MG63 (cell line): ENCODE results near the gene KRTAP2-2. TPM values are rescaled to one million over a fixed set of nuclear protein-coding genes. Genes with fewer than 3 reads are reported as not detected.
"Not testable (repeated sequence)": the region's sequence is repeated elsewhere in the genome, so short reads cannot be mapped to it uniquely, and the experiment has no call there.

Experiments
- DNase-seq: peaks from one replicate; pipeline ENCODE4 v3.0.0-alpha.2; 2020
- H3K27me3 ChIP-seq: fragments of 250-450 bp; sonication (Bioruptor Pico); 2 replicates; pipeline ENCODE4 v1.5.1; 2020; ENCODE audit warnings: mild to moderate bottlenecking, moderate library complexity
- H3K36me3 ChIP-seq: fragments of 250-450 bp; sonication (Bioruptor Pico); 2 replicates; pipeline ENCODE4 v1.5.1; 2020; ENCODE audit warnings: mild to moderate bottlenecking, moderate library complexity
- H3K4me3 ChIP-seq: fragments of 250-450 bp; sonication (Bioruptor Pico); 2 replicates; pipeline ENCODE4 v1.5.1; 2020; ENCODE audit warnings: mild to moderate bottlenecking, moderate library complexity
- H3K9me3 ChIP-seq: fragments of 250-450 bp; sonication (Bioruptor Pico); 2 replicates; pipeline ENCODE4 v1.5.1; 2020; ENCODE audit warnings: mild to moderate bottlenecking, moderate library complexity
- total RNA-seq: library from RNA; depleted of rRNA; stranded (reverse); fragments of >200 nt; shearing (Covaris generic); gene quantifications from 2 replicates; pipeline ENCODE4 v1.2.3, GENCODE V29; 2014; ENCODE audit warnings: low replicate concordance; rRNA removed

The KRTAP2-2 gene
- not detected in 2 replicates for total RNA-seq

- H3K9me3 ChIP-seq, H3K4me3 ChIP-seq, DNase-seq, H3K36me3 ChIP-seq, H3K27me3 ChIP-seq: not testable (repeated sequence)
Observed at GRCh38 chr17:41055130-41055529, at the start of gene KRTAP2-2. Gene KRTAP2-2 (minus strand): TSS chr17:41055230. CDS start chr17:41055211, 19 bp downstream.

- H3K4me3 ChIP-seq, H3K9me3 ChIP-seq, H3K36me3 ChIP-seq, DNase-seq, H3K27me3 ChIP-seq: not testable (repeated sequence)
Observed at GRCh38 chr17:41104386-41105038, 49.5 kb upstream of the KRTAP2-2 start.

GRCh38 chr17:41103896-41104295, 48.9 kb upstream of the KRTAP2-2 start:
- H3K27me3 ChIP-seq: no peaks in the 10 kb centered on the region
- no peak overlapping the region for H3K4me3 ChIP-seq
- no peak for DNase-seq
- H3K36me3 ChIP-seq: no peaks in the 10 kb centered on the region
- H3K9me3 ChIP-seq: peaks cover 6% of the 10 kb centered on the region

GRCh38 chr17:41101586-41102259, 46.7 kb upstream of the KRTAP2-2 start, which contains the start of gene KRTAP4-16:
Gene KRTAP4-16 (minus strand): TSS chr17:41102209. CDS start chr17:41102209, 0 bp downstream.
- Histone ChIP-seq H3K36me3 (no peaks in the 10 kb centered on the region), H3K27me3 (no peaks in the 10 kb centered on the region), H3K4me3 (no peak within 1 kb of the TSS), H3K9me3 (no peaks in the 10 kb centered on the region; the same call in none of the 2 replicates)
- no peak for DNase-seq

- H3K9me3 ChIP-seq, H3K4me3 ChIP-seq, H3K27me3 ChIP-seq, H3K36me3 ChIP-seq: not testable (repeated sequence)
- DNase-seq: peak; percentile 66
Observed at GRCh38 chr17:41099682-41100480, 44.9 kb upstream of the KRTAP2-2 start.

- Histone ChIP-seq H3K27me3 (no peaks in the 10 kb centered on the region), H3K36me3 (no peaks in the 10 kb centered on the region), H3K4me3 (no peak overlapping the region), H3K9me3 (no peaks in the 10 kb centered on the region)
- peak; percentile 43 for DNase-seq
Observed at GRCh38 chr17:41098481-41098880, 43.5 kb upstream of the KRTAP2-2 start.

GRCh38 chr17:41098042-41098441, 43.0 kb upstream of the KRTAP2-2 start, which contains the start of gene KRTAP4-8:
Gene KRTAP4-8 (minus strand): TSS chr17:41098142. CDS start chr17:41098084, 58 bp downstream.
- Histone ChIP-seq H3K9me3 (peaks cover 3% of the 10 kb centered on the region), H3K4me3 (no peak within 1 kb of the TSS), H3K36me3 (no peaks in the 10 kb centered on the region), H3K27me3 (no peaks in the 10 kb centered on the region)
- no peak for DNase-seq

- Histone ChIP-seq H3K27me3 (no peaks in the 10 kb centered on the region), H3K9me3 (peaks cover 6% of the 10 kb centered on the region), H3K36me3 (no peaks in the 10 kb centered on the region), H3K4me3 (no peak overlapping the region)
- no peak for DNase-seq
Observed at GRCh38 chr17:41096055-41096454, 41.0 kb upstream of the KRTAP2-2 start.

GRCh38 chr17:41088760-41089352, 33.8 kb upstream of the KRTAP2-2 start:
- H3K9me3 ChIP-seq, H3K36me3 ChIP-seq: not testable (repeated sequence)

GRCh38 chr17:41084100-41084856, 29.2 kb upstream of the KRTAP2-2 start, which contains the start of gene KRTAP4-7:
Gene KRTAP4-7 (plus strand): TSS chr17:41084150. CDS start chr17:41084207, 57 bp downstream.
- not testable (repeated sequence) for DNase-seq, H3K36me3 ChIP-seq, H3K27me3 ChIP-seq, H3K4me3 ChIP-seq, H3K9me3 ChIP-seq

More at GRCh38 chr17:41088760-41089352, 33.8 kb upstream of the KRTAP2-2 start:
- not testable (repeated sequence) for H3K27me3 ChIP-seq, H3K4me3 ChIP-seq, DNase-seq

- not testable (repeated sequence) for H3K27me3 ChIP-seq, DNase-seq, H3K36me3 ChIP-seq, H3K9me3 ChIP-seq, H3K4me3 ChIP-seq
Observed at GRCh38 chr17:41083427-41083826, 28.4 kb upstream of the KRTAP2-2 start.

GRCh38 chr17:41082626-41083025, 27.6 kb upstream of the KRTAP2-2 start:
- H3K27me3 ChIP-seq: no peaks in the 10 kb centered on the region
- no peak overlapping the region for H3K4me3 ChIP-seq
- DNase-seq: no peak
- no peaks in the 10 kb centered on the region for H3K36me3 ChIP-seq
- H3K9me3 ChIP-seq: no peaks in the 10 kb centered on the region

- DNase-seq: no peak
- Histone ChIP-seq H3K9me3 (no peaks in the 10 kb centered on the region), H3K27me3 (no peaks in the 10 kb centered on the region), H3K36me3 (no peaks in the 10 kb centered on the region), H3K4me3 (no peak overlapping the region)
Observed at GRCh38 chr17:41076788-41077187, 21.8 kb upstream of the KRTAP2-2 start.

- no peaks in the 10 kb centered on the region for H3K36me3 ChIP-seq
- no peaks in the 10 kb centered on the region for H3K27me3 ChIP-seq
- no peak overlapping the region for H3K4me3 ChIP-seq
- DNase-seq: no peak
- H3K9me3 ChIP-seq: no peaks in the 10 kb centered on the region
Observed at GRCh38 chr17:41073676-41074075, 18.6 kb upstream of the KRTAP2-2 start.

GRCh38 chr17:41071606-41072360, 16.8 kb upstream of the KRTAP2-2 start:
- no peaks in the 10 kb centered on the region for H3K36me3 ChIP-seq
- no peaks in the 10 kb centered on the region for H3K27me3 ChIP-seq
- no peak for DNase-seq
- H3K9me3 ChIP-seq: no peaks in the 10 kb centered on the region; the same call in 1 of the 2 replicates
- no peak overlapping the region for H3K4me3 ChIP-seq
